ENCODE measurements around the gene ADAM33. TPM values are rescaled to one million over a fixed set of nuclear protein-coding genes. Genes with fewer than 3 reads are reported as not detected.

ADAM33 gene
- total and polyA plus RNA-seq, 2 experiments from 2014 or later: 2.8 to 6.0 TPM

DNA sequence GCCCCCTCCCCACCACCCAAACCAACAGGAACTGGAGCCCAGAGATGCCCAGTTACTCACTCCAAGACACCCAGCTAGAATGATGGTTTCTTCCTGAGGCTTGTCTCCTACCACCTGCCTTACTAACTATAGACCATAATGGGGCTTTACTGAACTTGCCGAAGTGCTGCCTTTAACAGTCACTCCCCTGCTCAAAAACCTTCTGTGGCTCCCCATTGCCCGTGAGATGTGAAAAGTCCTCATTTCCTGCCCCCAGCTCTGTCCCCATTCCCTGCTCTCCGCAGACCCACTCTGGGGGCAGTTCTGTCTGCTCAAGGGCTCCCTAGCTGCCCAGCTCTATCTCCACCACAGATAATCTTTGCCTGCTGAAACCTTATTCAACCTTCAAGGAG, 25.7 kb upstream of the ADAM33 start:
- DNase-seq (ENCODE audit: low spot score) (no peak), ATAC-seq (no peak)
- H3K27ac ChIP-seq (ENCODE audit: low read depth): no peak overlapping the region
- no peak overlapping the region for H3K27ac Mint-ChIP-seq
- H3K36me3 ChIP-seq (ENCODE audit: insufficient read depth): no peaks in the 10 kb centered on the region
- H3K27me3 ChIP-seq (ENCODE audit: insufficient read depth): no peaks in the 10 kb centered on the region
- H3K9me2 ChIP-seq (ENCODE audit: insufficient read depth): no peaks in the 10 kb centered on the region
- TF ChIP-seq, protein P1, sequence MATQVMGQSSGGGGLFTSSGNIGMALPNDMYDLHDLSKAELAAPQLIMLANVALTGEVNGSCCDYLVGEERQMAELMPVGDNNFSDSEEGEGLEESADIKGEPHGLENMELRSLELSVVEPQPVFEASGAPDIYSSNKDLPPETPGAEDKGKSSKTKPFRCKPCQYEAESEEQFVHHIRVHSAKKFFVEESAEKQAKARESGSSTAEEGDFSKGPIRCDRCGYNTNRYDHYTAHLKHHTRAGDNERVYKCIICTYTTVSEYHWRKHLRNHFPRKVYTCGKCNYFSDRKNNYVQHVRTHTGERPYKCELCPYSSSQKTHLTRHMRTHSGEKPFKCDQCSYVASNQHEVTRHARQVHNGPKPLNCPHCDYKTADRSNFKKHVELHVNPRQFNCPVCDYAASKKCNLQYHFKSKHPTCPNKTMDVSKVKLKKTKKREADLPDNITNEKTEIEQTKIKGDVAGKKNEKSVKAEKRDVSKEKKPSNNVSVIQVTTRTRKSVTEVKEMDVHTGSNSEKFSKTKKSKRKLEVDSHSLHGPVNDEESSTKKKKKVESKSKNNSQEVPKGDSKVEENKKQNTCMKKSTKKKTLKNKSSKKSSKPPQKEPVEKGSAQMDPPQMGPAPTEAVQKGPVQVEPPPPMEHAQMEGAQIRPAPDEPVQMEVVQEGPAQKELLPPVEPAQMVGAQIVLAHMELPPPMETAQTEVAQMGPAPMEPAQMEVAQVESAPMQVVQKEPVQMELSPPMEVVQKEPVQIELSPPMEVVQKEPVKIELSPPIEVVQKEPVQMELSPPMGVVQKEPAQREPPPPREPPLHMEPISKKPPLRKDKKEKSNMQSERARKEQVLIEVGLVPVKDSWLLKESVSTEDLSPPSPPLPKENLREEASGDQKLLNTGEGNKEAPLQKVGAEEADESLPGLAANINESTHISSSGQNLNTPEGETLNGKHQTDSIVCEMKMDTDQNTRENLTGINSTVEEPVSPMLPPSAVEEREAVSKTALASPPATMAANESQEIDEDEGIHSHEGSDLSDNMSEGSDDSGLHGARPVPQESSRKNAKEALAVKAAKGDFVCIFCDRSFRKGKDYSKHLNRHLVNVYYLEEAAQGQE (IDR thresholded peaks at IDR 0.05; ENCODE audit: unreplicated experiment): no peak
- TF ChIP-seq NANOG (IDR thresholded peaks at IDR 0.05; ENCODE audit: borderline replicate concordance): no peak
- no peak for TF ChIP-seq ZNF114 (CRISPR knock-in tag; IDR thresholded peaks at IDR 0.05)
- no peak overlapping the region for H3K4me2 ChIP-seq
- no peak overlapping the region for H3K4me3 Mint-ChIP-seq
- no peak overlapping the region for H3K4me3 ChIP-seq
- no peaks in the 10 kb centered on the region for H3F3A ChIP-seq (replicated peaks; ENCODE audit: low read depth)
- H3K4me1 ChIP-seq (ENCODE audit: insufficient read depth): no peaks in the 10 kb centered on the region
- no peaks in the 10 kb centered on the region for H3K9me3 Mint-ChIP-seq
- H3K27me3 Mint-ChIP-seq (ENCODE audit: insufficient read depth, low read depth, poor library complexity): peaks cover 5% of the 10 kb centered on the region
- H3K4me1 Mint-ChIP-seq: no peaks in the 10 kb centered on the region
- H4K20me1 ChIP-seq (replicated peaks; ENCODE audit: insufficient read depth): no peaks in the 10 kb centered on the region
- no peak overlapping the region for H2AFZ ChIP-seq
- H3K36me3 Mint-ChIP-seq (ENCODE audit: low read depth): no peaks in the 10 kb centered on the region
- H3K79me2 ChIP-seq (replicated peaks; ENCODE audit: insufficient read depth): no peaks in the 10 kb centered on the region

DNA sequence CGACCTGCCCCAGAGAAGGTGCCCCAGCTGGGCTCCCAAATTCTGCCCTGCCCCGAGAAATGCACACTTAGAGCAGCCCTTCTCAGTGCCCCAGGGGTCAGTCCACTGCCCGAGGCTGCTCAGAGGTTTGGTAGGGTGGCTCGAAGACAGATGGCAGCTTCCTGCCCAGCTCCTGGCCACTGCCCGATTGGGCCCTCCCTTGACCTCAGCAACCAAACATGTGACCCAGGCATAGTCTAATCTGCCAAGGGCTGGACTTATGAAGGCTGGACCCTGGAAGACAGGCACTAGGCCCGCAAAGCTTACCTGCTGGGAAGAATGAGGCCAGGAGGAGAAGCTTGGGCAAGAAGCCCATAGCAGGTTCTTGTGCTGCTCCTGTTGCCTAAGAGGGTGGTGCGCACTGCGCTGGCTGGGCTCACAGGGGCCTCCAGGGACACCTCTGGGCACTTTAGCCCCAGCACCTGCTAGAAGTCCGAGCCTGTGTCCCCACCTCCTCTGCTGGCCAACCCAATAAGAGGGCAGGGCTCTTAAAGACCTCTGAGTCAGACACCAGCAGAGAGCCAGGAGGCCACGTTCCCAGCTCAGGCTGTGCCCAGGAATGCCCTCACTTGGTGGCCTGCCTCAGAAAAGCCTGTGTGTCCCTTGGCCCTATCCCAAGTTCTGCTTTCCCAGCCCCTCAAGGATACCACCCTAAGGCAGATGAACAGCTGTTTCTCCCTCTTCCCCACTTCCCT, 25.1 kb upstream of the ADAM33 start:
- DNase-seq (ENCODE audit: low spot score) (no peak), ATAC-seq (no peak)
- no peaks in the 10 kb centered on the region for H3K27me3 ChIP-seq (ENCODE audit: insufficient read depth)
- Mint-ChIP-seq H3K9me3 (no peaks in the 10 kb centered on the region), H3K4me1 (no peaks in the 10 kb centered on the region), H3K27me3 (ENCODE audit: insufficient read depth, low read depth, poor library complexity) (peaks cover 5% of the 10 kb centered on the region), H3K4me3 (no peak overlapping the region), H3K36me3 (ENCODE audit: low read depth) (no peaks in the 10 kb centered on the region), H3K27ac (no peak overlapping the region)
- H2AFZ ChIP-seq: no peak overlapping the region
- no peak overlapping the region for H3K4me3 ChIP-seq
- no peaks in the 10 kb centered on the region for H4K20me1 ChIP-seq (replicated peaks; ENCODE audit: insufficient read depth)
- H3K4me1 ChIP-seq (ENCODE audit: insufficient read depth): no peaks in the 10 kb centered on the region
- no peaks in the 10 kb centered on the region for H3K79me2 ChIP-seq (replicated peaks; ENCODE audit: insufficient read depth)
- no peaks in the 10 kb centered on the region for H3K9me2 ChIP-seq (ENCODE audit: insufficient read depth)
- H3F3A ChIP-seq (replicated peaks; ENCODE audit: low read depth): no peaks in the 10 kb centered on the region
- H3K27ac ChIP-seq (ENCODE audit: low read depth): no peak overlapping the region
- H3K36me3 ChIP-seq (ENCODE audit: insufficient read depth): no peaks in the 10 kb centered on the region
- H3K4me2 ChIP-seq: no peak overlapping the region
- TF ChIP-seq, protein P2, sequence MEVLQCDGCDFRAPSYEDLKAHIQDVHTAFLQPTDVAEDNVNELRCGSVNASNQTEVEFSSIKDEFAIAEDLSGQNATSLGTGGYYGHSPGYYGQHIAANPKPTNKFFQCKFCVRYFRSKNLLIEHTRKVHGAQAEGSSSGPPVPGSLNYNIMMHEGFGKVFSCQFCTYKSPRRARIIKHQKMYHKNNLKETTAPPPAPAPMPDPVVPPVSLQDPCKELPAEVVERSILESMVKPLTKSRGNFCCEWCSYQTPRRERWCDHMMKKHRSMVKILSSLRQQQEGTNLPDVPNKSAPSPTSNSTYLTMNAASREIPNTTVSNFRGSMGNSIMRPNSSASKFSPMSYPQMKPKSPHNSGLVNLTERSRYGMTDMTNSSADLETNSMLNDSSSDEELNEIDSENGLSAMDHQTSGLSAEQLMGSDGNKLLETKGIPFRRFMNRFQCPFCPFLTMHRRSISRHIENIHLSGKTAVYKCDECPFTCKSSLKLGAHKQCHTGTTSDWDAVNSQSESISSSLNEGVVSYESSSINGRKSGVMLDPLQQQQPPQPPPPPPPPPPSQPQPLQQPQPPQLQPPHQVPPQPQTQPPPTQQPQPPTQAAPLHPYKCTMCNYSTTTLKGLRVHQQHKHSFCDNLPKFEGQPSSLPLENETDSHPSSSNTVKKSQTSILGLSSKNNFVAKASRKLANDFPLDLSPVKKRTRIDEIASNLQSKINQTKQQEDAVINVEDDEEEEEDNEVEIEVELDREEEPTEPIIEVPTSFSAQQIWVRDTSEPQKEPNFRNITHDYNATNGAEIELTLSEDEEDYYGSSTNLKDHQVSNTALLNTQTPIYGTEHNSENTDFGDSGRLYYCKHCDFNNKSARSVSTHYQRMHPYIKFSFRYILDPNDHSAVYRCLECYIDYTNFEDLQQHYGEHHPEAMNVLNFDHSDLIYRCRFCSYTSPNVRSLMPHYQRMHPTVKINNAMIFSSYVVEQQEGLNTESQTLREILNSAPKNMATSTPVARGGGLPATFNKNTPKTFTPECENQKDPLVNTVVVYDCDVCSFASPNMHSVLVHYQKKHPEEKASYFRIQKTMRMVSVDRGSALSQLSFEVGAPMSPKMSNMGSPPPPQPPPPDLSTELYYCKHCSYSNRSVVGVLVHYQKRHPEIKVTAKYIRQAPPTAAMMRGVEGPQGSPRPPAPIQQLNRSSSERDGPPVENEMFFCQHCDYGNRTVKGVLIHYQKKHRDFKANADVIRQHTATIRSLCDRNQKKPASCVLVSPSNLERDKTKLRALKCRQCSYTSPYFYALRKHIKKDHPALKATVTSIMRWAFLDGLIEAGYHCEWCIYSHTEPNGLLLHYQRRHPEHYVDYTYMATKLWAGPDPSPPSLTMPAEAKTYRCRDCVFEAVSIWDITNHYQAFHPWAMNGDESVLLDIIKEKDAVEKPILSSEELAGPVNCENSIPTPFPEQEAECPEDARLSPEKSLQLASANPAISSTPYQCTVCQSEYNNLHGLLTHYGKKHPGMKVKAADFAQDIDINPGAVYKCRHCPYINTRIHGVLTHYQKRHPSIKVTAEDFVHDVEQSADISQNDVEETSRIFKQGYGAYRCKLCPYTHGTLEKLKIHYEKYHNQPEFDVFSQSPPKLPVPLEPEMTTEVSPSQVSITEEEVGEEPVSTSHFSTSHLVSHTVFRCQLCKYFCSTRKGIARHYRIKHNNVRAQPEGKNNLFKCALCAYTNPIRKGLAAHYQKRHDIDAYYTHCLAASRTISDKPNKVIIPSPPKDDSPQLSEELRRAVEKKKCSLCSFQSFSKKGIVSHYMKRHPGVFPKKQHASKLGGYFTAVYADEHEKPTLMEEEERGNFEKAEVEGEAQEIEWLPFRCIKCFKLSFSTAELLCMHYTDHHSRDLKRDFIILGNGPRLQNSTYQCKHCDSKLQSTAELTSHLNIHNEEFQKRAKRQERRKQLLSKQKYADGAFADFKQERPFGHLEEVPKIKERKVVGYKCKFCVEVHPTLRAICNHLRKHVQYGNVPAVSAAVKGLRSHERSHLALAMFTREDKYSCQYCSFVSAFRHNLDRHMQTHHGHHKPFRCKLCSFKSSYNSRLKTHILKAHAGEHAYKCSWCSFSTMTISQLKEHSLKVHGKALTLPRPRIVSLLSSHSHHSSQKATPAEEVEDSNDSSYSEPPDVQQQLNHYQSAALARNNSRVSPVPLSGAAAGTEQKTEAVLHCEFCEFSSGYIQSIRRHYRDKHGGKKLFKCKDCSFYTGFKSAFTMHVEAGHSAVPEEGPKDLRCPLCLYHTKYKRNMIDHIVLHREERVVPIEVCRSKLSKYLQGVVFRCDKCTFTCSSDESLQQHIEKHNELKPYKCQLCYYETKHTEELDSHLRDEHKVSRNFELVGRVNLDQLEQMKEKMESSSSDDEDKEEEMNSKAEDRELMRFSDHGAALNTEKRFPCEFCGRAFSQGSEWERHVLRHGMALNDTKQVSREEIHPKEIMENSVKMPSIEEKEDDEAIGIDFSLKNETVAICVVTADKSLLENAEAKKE (CRISPR knock-in tag; IDR thresholded peaks at IDR 0.05): no peak
- TF ChIP-seq, protein P3, sequence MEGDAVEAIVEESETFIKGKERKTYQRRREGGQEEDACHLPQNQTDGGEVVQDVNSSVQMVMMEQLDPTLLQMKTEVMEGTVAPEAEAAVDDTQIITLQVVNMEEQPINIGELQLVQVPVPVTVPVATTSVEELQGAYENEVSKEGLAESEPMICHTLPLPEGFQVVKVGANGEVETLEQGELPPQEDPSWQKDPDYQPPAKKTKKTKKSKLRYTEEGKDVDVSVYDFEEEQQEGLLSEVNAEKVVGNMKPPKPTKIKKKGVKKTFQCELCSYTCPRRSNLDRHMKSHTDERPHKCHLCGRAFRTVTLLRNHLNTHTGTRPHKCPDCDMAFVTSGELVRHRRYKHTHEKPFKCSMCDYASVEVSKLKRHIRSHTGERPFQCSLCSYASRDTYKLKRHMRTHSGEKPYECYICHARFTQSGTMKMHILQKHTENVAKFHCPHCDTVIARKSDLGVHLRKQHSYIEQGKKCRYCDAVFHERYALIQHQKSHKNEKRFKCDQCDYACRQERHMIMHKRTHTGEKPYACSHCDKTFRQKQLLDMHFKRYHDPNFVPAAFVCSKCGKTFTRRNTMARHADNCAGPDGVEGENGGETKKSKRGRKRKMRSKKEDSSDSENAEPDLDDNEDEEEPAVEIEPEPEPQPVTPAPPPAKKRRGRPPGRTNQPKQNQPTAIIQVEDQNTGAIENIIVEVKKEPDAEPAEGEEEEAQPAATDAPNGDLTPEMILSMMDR (conservative IDR thresholded peaks at IDR 0.05; ENCODE audit: low read depth in 2 of 2): no peak
- TF ChIP-seq STAT1 (IDR thresholded peaks at IDR 0.05; ENCODE audit: unreplicated experiment) (no peak), ZNF114 (CRISPR knock-in tag; IDR thresholded peaks at IDR 0.05) (no peak), JUNB (IDR thresholded peaks at IDR 0.05; ENCODE audit: unreplicated experiment) (no peak), POLR2AphosphoS5 (IDR thresholded peaks at IDR 0.05; ENCODE audit: low read depth) (no peak), CREB1 (CRISPR knock-in tag; IDR thresholded peaks at IDR 0.05; ENCODE audit: low read depth) (no peak), ZNF331 (CRISPR knock-in tag; IDR thresholded peaks at IDR 0.05; ENCODE audit: low read depth) (no peak), EZH2phosphoT487 (IDR thresholded peaks at IDR 0.05; ENCODE audit: unreplicated experiment) (no peak)
